Stimulated activated CD8-positive, alpha-beta memory T cell treated with anti-CD3 and anti-CD28 coated beads, Interleukin-4, amount 100 ng/mL, for 4 hours (primary cell): ENCODE measurements around the gene SPACA9.

Source experiments
- DNase-seq, 2 donors: peaks; one replicate each; pipeline ENCODE4 v3.0.0-alpha.2; 2020; ENCODE audit warnings: low read depth in 2 of 2, low spot score in 1 of 2

SPACA9 gene

DNA sequence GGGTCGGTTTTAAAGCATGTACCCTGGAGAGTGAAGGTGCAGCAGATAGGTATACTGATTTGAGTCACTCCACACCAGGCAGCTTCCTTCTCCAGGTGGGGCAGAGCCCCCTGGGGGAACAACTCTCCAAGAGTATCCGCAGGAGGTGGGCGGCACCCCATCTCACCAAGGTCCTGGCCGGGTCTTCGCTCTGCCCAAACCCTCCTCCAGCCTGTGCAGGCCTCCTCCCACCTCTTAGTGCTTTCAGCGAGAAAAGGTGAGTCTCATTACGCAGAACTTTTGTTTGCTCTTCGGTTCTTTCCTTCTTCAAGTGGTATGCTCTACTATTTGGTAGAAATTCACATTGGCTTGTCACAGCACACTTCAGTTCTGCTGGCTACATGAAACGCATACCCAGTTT lies 13.7 kb downstream of the SPACA9 start:
- DNase-seq, result no peak

DNA sequence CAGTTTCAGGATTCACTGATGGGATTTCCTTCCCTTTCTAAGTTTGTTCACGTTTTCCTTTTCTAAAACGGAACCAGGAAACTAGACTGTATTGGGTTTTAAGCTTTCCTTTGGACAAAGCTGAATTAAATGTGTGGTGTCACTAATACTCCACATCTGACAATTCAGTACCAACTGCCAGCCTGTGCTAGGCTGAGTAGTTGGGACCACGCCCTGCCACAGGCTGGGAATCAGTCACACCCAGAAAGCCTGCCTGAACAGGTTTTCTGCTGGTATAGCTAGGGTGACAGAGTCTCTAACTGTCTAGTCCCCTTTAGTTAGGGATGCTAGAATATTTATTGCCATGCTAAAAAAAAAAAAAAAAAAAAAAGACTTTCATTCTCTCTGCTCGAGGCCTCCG lies 15.6 kb downstream of the SPACA9 start:
- no peak for DNase-seq

DNA sequence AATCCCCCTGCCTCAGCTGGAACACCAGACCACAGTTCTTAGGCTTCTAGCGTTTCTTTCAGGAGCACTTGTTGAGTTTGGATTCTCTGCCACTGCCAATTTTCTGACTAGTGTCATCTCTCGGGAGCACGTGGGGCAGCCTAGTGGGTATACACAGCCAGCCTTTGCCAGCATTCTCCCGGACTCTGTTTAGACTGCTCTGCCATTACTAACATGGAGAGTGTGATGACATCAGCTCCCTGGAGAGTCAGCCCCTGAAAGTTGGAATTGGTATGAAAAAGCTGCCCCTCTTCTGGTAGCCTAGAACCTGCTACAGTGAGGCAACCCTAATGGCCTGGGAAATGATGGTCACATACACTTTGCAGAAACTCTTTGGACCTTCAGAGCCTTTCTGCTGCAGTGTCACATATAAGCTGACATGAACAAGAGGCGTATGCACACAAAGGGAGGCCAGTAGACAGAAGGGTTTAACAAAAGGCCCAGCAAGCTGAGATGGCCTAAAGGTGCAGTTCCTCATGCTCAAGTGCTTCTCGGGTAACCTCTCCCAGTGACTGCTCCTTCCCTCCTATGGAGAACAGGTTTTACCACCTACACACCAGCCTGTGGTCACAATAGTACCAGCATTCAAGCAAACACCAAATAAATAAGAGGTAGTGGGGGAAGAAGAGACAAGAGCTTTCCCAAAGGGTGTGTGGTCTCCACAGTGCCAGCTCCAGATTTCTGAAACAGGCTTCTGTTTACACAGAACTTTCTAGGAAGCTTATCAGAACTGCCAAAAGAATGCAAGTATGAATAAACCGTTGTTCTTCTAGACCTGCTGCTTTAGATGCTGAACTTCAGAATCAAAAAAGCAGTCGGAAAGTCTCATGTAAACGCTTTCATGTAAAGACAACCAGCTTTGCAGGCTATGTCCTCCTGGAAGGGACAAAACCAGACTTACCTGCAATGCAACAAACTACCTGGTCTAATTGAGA lies 16.5 kb downstream of the SPACA9 start:
- no peak for DNase-seq

DNA sequence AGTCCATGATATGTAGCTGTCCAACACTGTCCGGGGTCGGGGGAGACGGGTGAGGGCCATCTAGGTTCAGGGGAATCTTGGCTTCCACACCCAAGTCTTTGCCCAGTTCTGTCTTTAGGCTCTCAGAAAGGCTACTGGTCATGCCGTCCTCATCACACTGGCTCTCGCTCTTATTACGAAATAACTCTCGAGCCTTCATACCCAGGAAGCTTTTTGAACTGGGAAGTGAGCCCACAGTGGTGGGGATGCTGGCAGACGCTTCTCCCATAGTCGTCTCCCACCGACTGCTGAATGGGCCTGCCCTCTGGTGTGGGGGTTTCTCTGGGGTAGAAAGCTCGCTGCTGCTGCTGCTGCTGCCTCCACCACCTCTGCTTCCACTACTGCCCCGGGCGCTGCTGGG lies 17.6 kb downstream of the SPACA9 start:
- no peak for DNase-seq

DNA sequence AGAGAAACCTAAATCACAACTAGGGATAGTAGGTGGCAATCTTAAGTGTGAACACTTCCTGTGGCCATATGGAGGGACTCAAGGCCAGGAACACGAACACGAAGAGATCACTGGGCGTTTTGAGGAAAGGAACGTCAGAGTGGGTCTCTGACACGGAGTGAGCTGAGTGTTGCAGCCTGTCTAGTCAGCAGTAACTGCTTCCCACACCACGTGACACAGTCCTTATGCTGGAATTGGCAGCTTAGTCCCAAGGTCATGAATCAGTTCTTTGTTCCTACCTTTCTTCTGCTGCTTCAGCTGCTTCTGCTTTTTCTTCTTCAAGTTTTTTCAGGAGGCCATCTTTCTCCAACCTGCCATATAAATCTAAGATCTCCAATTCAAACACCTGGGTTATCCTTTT lies 18.2 kb downstream of the SPACA9 start:
- DNase-seq, result no peak

DNA sequence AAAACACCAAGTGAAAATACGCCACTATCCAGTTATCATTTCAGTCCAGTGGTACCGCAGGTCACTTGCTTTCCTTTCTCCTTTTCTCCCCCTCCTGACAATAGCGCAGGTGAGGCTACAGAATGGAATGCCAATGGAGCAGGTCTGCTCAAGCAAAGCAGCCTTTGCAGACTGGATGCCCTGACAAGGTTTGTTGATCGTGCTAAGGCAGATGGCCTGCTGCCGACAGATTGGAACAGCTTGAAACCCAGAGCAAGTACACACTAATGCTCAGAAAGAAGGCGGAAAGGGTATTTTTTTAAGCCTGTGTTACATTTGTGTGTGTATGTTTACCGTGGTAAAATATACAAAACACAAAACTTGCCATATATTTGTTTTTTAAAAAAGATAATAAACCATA lies 19.4 kb downstream of the SPACA9 start:
- DNase-seq, result no peak

DNA sequence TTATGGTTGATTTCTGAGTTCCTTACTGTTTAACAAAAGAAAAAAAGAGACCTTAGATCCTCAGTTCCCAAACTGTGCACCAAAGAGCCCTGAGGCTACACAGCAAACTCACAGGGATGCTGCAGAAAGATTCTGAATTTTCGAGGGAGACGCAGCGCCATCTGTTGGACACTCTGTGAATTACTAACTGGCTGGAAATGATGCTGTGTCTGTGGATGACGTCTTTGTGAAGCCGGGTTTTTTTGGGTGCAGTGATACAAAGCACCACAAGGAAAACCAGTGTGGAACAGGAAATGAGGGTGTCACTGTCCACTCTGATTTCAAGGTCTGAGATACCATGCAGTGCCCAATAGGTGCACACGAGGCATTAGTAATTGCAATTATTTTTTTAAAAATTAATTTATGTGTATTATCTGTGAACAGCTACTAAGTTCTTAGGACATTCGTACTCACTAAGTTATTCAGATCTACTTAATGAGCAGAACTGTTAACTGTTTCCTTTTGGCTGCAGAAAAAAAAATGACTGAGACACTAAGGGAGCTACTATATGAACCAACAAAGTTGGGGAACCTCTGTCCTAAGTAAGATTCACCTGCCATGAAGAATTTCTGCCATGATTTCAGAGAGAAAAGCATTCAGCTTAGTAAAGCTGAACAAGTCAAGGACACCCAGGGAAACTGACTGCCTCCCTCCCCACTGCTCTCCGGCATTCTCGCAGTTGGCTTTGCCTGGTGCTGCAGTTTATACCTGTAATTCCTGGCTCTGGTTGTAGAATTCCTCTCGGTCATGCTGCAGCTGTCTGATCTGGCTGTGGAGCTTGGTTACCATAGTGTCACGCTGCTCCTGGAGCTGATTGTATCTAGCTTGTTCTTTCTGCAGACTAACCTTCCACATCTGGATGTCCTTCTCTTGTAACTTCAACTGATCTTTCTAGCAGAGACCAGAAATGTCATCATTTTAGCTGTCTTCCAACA lies 23.4 kb downstream of the SPACA9 start:
- DNase-seq, result peak; percentile 36 to 54

DNA sequence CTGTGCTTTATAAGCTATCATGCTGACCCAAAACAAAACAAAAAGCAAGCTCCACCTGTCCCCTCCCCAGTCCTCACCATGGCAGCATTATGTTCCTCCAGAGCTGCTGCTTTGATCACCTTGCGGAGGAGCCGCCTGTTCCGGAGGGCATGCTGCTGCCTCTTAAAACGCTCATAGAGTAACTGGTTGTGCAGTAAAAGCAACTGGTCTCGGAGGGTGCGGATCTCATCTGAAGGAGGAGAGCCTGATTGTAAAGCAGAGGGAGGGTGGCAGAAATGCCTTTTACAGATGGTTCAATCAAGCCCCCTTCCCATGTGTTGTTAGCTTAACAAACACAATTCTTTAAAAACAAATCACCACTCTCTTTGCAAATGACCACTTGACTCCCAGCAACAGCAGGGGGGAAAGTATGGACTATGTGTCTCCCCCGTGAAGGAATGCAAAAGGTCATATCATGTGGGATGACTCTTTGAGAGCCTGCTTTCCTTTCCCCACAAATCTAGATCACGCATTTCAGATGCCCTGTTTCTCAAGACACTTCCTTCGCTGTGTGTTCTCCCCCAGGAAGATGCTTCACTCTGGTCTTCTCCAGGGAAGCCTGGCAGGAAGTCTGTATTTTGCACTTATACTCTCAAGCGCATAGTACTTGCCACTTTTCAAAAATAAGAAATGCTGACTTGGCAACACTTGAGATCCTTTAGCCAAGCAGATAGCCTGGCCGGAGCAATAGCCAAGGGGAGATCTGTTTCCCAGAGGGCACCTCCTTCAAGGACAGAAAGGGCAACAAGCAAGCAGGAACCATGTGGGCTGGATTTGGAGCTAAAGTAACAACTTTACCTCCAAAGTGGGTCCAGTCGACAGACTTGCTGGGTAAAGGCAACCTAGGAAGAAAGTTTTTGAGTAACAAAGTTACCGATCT lies 25.1 kb downstream of the SPACA9 start:
- no peak for DNase-seq

DNA sequence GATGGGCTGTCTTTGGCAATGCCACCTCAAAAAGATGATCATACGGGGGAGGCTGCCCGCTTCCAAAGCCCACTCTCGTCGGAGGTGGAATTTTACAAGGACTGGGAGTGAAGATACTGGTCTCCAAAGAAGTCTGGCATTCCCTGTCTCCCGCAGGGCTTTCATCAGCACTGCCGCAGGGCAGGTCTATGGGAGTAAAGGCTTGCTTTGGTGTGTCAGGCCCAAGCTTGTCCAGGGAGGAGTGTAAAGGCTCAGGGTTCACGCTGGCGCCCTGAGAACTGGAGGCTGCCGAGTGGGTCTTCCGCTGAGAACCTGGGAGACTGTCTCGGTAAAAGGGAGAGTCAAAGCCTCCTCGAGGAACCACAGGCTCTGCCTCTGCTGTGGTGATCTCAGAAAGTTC lies 27.0 kb downstream of the SPACA9 start:
- DNase-seq, result no peak

DNA sequence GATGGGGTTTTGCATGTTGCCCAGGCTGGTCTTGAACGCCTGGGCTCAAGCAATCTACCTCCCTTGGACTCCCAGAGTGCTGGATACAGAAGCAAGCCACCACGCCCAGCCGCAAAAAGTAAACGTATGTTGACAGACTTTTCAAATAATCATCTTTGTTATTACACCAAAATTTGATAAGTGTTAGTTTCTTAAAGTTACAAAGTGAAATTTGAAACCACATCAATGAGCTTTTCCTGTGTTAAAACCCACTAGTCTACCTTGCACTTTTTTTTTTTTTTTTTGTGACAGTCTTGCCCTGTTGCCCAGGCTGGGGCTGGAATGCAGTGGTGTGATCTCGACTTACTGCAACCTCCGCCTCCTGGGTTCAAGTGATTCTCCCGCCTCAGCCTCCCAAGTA lies 29.9 kb downstream of the SPACA9 start:
- peak in 1 of 2 donors; percentile 6 for DNase-seq

DNA sequence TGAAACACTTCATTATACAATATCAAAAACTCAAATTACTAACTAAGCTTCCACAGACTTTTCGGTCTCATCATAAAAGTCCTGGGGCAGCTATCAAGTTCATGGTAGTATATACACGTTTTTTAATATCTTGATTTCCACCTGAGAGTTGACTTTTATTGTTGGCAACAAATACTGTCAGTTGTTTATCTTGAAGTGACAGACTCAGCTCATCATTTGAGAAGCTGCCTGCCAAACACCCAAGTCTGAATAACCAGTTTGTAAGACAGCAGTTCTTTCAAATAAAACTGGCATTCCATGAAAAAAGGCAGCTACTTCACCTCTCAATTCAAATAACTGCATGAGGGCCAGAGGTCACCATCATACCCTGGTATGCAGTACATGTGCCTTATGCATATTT lies 30.6 kb downstream of the SPACA9 start:
- DNase-seq, result no peak

DNA sequence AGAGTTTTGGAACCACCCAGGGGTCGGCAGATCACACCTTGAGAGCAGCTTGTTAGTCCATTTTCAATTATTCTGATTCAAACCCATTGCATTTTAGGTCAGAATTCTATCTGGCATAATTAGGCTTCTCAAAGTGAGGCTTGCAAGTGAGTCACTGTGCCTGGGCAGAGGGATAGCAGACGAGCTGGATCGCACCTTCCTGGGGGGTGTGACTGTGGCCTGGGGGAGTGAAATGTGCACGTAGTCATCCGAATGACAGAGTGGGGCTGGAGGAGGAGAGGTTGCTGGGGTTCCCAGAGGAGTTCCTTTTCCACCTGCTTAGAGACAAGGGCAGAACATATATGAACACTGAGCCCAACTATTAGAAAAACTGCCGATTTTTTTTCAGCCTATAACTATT lies 31.7 kb downstream of the SPACA9 start:
- DNase-seq, result no peak

DNA sequence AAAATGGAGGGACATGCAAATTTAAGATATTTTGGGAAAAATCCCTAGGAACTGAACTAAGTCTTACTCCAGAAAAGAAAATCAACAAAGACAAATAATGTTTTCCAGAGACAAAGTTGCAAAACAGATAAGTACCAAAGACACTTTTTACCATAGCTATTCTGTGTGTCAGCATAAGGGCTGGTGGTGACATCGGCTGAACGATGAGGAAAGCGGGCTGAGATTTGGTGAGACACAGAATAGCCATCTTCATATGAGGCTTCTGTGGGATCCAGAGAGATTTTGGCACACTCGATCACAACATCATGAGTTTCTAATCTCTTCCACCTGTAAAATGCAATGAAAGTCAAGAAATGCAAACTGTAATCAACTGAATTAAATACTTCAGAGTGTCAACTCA lies 33.4 kb downstream of the SPACA9 start:
- DNase-seq, result no peak

DNA sequence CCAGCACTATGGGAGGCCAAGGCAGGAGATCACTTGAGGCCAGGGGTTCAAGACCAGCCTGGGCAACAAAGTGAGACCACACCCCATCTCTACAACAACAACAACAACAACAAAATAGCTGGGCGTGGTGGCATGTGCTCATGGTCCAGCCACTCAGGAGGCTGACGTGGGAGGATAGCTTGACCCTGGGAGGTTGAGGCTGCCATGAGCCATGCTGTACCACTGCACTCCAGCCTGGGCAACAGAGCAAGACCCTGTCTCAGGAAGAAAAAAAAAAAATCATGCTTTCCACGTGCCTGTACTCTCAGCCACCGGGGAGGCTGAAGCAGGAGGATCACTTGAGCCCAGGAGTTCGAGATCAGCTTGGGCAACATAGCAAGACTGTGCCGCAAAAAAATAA lies 36.2 kb downstream of the SPACA9 start:
- no peak for DNase-seq

DNA sequence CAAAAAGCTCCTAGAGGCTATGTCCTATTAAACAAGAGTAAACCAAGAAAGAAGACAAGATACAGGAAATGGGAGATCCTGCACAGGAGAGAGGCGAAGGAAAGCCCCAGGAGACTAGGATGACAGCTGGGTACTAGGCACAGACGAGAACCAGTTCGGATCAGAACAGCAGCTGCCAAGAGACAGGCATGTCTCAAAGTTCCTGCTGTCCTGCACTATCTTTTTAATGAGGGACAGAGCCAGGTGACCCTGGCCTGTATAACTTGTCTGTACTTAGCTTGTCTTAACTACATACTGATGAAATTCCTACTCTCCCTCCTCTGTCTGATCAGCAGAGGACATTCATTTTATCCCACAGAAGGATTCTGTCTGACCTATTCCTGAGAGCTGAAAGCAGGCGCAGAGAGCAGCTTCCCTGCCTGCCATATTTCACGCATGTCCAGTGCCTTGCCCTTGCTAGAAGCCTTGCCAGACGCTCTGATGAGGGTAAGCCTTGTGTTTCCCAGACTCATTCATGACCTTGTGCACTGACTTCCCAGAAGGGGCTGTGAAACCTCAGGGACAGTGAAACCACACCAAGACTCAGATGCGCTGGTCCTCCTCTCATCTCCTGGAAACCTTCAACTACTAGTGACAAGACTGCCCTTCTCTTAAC lies 41.0 kb downstream of the SPACA9 start:
- no peak for DNase-seq

DNA sequence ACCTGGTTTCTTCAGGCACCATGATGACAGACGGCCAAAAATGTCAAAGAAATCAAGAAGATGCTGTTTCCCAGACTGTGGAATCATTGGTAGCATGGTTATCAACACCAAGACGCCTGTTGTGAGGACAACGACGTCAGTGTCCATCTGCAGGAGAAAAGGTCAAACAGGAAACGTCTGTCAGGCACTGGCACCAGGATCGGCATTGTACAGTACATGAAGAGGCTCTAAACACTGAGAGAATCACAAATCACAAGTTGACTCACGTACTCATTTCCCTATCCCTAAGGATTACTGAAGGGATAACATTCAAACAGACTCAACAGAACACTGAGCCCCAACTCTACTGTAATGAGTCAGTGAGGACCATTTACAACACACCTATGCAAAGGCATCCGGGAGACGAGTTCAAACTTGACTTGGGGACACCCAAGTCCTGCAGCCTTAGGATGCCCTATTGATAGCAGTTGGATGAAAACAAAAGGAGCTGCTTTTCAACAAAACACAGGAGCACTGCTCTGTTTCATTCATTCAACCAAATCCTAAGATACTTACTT lies 44.7 kb downstream of the SPACA9 start:
- no peak for DNase-seq

DNA sequence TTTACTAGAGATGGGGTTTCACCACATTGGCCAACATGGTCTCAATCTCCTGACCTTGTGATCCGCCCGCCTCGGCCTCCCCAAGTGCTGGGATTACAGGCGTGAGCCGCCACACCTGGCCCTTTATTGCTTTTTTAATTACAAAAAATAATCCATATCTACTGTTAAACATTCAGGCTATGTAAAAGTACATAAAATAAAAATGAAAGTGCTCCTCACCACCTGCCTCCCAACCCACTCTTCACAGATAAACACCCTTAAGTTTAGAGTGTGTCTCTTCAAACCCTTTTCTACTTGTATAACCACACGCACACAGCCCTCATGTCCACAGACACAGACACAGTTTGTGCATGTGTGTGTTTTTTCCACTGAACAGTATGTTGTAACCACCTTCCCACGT lies 49.0 kb downstream of the SPACA9 start:
- DNase-seq, result no peak

DNA sequence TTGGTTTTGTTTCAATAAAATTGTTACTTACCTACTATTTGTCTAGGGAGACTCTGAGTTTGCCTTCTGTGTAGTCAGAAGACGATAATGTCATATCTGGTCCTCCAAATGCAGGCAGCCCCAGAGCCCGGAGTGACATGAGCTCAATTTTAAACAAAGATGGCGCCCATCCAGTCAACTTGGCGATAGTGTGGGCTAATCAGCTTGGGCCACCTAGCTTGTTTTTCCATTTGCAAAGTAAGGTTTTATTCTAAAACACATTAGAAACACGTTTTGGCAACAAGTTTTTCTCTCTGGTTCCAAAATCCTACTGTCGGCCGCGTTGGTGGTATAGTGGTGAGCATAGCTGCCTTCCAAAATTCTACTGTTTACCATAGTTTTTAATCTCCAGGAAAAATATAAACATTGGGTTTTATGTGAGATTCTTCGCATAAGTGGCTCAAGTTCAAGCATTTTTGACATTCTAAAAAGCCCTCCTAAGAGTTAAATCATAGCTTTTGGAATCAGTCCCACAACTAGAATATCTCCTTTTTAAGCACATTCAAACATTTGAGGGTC lies 52.6 kb downstream of the SPACA9 start:
- no peak for DNase-seq

DNA sequence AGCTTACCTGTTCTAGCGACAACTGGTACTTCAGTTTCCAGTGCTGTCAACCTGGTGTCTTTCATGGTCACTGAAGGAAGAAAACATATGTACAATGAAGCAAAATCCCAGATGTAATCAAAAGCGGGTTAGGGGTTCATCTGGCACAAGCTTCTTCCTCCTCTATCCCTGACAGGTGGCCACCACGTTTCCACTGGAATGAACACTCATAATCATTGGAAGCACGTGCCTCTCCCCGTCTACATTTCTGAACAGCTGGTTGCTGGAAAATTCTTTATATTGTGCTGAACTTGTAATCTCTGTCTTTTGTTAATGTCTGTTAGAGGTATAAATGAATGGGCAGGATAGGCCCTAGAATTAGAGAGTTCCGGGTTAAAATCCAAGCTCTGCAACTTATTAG lies 56.3 kb downstream of the SPACA9 start:
- no peak for DNase-seq

DNA sequence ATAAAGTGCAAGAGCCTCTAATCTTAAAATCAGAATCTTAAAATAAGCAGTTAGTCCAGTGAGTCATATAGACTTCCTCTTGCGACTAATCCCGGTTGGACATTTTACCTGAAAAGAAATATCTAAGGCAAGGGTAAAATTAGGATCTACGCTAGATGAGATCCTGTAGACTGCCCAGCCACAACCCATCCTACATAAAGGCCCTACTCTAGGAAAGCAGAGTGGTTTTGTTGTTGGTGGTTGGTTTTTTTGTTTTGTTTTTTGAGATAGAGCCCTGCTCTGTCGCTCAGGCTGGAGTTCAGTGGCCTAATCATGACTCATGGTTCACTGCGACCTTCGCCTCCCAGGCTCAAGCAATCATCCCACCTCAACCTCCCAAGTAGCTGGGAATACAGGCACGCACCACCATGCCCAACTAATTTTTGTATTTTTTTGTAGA lies 58.8 kb downstream of the SPACA9 start:
- DNase-seq, result no peak
